DND-41 (cell line): ENCODE measurements around the gene DPH1.
"Not testable (repeated sequence)": the region's sequence is repeated elsewhere in the genome, so short reads cannot be mapped to it uniquely, and the experiment has no call there.

Experiments used
- EZH2 ChIP-seq: IDR thresholded peaks from 3 replicates; pipeline ENCODE4 v1.6.1; 2012; ENCODE audit warnings: borderline replicate concordance, low read depth, mild to moderate bottlenecking, moderate library complexity, low read length, inconsistent platforms; ENCODE audit not compliant: severe bottlenecking
- TF ChIP-seq, protein P1 (sequence below): IDR thresholded peaks from 2 replicates; pipeline ENCODE4 v1.5.1; 2012; ENCODE audit warnings: borderline replicate concordance, low read length, moderate library complexity, mild to moderate bottlenecking; ENCODE audit not compliant: poor library complexity, severe bottlenecking; ENCODE audit errors: extremely low read depth

GRCh38 chr17:2013220-2013993 lies 16.5 kb upstream of the DPH1 start:
- TF ChIP-seq, protein P1, sequence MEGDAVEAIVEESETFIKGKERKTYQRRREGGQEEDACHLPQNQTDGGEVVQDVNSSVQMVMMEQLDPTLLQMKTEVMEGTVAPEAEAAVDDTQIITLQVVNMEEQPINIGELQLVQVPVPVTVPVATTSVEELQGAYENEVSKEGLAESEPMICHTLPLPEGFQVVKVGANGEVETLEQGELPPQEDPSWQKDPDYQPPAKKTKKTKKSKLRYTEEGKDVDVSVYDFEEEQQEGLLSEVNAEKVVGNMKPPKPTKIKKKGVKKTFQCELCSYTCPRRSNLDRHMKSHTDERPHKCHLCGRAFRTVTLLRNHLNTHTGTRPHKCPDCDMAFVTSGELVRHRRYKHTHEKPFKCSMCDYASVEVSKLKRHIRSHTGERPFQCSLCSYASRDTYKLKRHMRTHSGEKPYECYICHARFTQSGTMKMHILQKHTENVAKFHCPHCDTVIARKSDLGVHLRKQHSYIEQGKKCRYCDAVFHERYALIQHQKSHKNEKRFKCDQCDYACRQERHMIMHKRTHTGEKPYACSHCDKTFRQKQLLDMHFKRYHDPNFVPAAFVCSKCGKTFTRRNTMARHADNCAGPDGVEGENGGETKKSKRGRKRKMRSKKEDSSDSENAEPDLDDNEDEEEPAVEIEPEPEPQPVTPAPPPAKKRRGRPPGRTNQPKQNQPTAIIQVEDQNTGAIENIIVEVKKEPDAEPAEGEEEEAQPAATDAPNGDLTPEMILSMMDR: not testable (repeated sequence)
- not testable (repeated sequence) for TF ChIP-seq EZH2
